ENCODE measurements around the gene SEC24D.

DNA sequence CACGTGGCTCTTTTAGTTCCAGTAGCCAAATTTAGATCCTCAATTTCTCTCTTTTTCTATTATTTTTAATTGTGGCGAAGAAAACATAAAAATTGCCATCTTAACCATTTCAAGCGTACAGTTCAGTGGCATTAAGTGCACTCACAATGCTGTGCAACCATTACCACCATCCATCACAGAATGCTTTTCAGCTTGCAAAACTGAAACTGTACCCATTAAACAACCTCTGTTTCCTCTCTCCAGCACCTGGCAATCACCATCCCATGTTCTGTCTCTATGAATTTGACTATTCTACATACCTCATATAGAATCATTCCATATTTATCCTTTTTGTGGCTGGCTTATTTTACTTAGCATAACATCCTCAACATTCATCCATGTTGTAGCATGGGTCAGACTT is 75.8 kb downstream of the SEC24D start:
- TF ChIP-seq POLR2A (conservative IDR thresholded peaks at IDR 0.05) (no peak), FOSL1 (tag; conservative IDR thresholded peaks at IDR 0.05) (no peak), ETV6 (IDR thresholded peaks at IDR 0.05; ENCODE audit: borderline replicate concordance in 1 of 2, low read depth in 2 of 2, low read length in 1 of 2) (no peak), ETV6 (CRISPR knock-in tag; IDR thresholded peaks at IDR 0.05; ENCODE audit: borderline replicate concordance) (no peak), POLR2AphosphoS5 (IDR thresholded peaks at IDR 0.05; ENCODE audit: control insufficient read depth, insufficient read depth, low read depth, low read length) (no peak), CTCF (IDR thresholded peaks at IDR 0.05 in 2 of 3, conservative IDR thresholded peaks at IDR 0.05 in 1 of 3; ENCODE audit: insufficient read depth in 2 of 3, low read depth in 1 of 3, low read length in 3 of 3) (no peak), NFRKB (IDR thresholded peaks at IDR 0.05; ENCODE audit: low read depth) (no peak)
